Fibroblast of lung (primary cell): ENCODE measurements around the gene COG5. TPM values are rescaled to one million over a fixed set of nuclear protein-coding genes. Genes with fewer than 3 reads are reported as not detected.

Experiments
- DNase-seq, 2 donors: peaks; one replicate each; pipeline versions ENCODE4 v3.0.0 to v3.0.0-alpha.2; 2010; ENCODE audit warnings: low read depth in 2 of 2
- H2AFZ ChIP-seq: 2 replicates; pipeline ENCODE4 v1.5.1; 2012; ENCODE audit warnings: low read length, control low read depth, inconsistent platforms
- H3K27ac ChIP-seq: 2 replicates; pipeline ENCODE4 v1.5.1; 2011; ENCODE audit warnings: low read length, control low read depth; ENCODE audit not compliant: insufficient read depth
- H3K27me3 ChIP-seq: 2 replicates; pipeline ENCODE4 v1.5.1; 2011; ENCODE audit warnings: mild to moderate bottlenecking, low read length; ENCODE audit not compliant: control insufficient read depth, insufficient read depth
- H3K36me3 ChIP-seq: 2 replicates; pipeline ENCODE4 v1.5.1; 2011; ENCODE audit warnings: low read length; ENCODE audit not compliant: control insufficient read depth, insufficient read depth
- H3K4me1 ChIP-seq: 2 replicates; pipeline ENCODE4 v1.5.1; 2011; ENCODE audit warnings: low read length; ENCODE audit not compliant: control insufficient read depth, insufficient read depth; ENCODE audit errors: extremely low read depth
- H3K4me2 ChIP-seq: 2 replicates; pipeline ENCODE4 v1.5.1; 2011; ENCODE audit warnings: low read length, control low read depth; ENCODE audit not compliant: insufficient read depth; ENCODE audit errors: extremely low read depth
- H3K4me3 ChIP-seq, 4 experiments: fragments of 200-600 bp in 1 of 4; sonication (generic) in 1 of 4; replicated peaks in 1 of 4; 2 replicates each; pipeline ENCODE4 v1.5.1; 2011 to 2016; ENCODE audit warnings: low read length in 4 of 4, low read depth in 3 of 4, mild to moderate bottlenecking in 3 of 4, control low read depth in 2 of 4, inconsistent platforms in 1 of 4, mixed read lengths in 1 of 4; ENCODE audit not compliant: insufficient read depth in 1 of 4; ENCODE audit errors: control extremely low read depth in 1 of 4
- H3K79me2 ChIP-seq: 2 replicates; pipeline ENCODE4 v1.5.1; 2012; ENCODE audit warnings: mild to moderate bottlenecking, low read length, inconsistent platforms; ENCODE audit not compliant: control insufficient read depth, insufficient read depth
- H3K9ac ChIP-seq: 2 replicates; pipeline ENCODE4 v1.5.1; 2011; ENCODE audit warnings: mild to moderate bottlenecking, low read length, control low read depth; ENCODE audit not compliant: insufficient read depth
- H3K9me3 ChIP-seq: 2 replicates; pipeline ENCODE4 v1.5.1; 2012; ENCODE audit warnings: low read depth, low read length; ENCODE audit not compliant: control insufficient read depth, insufficient read depth
- H4K20me1 ChIP-seq: 2 replicates; pipeline ENCODE4 v1.5.1; 2011; ENCODE audit warnings: low read length; ENCODE audit not compliant: control insufficient read depth, insufficient read depth; ENCODE audit errors: extremely low read depth
- CTCF ChIP-seq, 2 donors: IDR thresholded peaks in 1 of 2; conservative IDR thresholded peaks in 1 of 2; 1 replicate in 1 of 2; 2 replicates in 1 of 2; pipeline ENCODE4 v1.5.1; 2011 to 2012; ENCODE audit warnings: low read length in 2 of 2, control low read depth in 1 of 2, inconsistent platforms in 1 of 2, low read depth in 1 of 2, mild to moderate bottlenecking in 1 of 2
- EZH2 ChIP-seq: IDR thresholded peaks from 2 replicates; pipeline ENCODE4 v1.5.1; 2012; ENCODE audit warnings: low read length, control low read depth, mild to moderate bottlenecking; ENCODE audit errors: missing control alignments
- polyA plus RNA-seq, 2 donors: library from polyadenylated mRNA; depleted of rRNA in 1 of 2; stranded (reverse) in 1 of 2; unstranded in 1 of 2; fragments of >200 nt; gene quantifications; 2 replicates each; pipeline ENCODE4 v1.2.1, GENCODE V29; 2011 to 2012; ENCODE audit warnings: missing spikeins in 1 of 2
- total RNA-seq: library from RNA; depleted of rRNA; stranded (reverse); fragments of >200 nt; gene quantifications from 2 replicates; pipeline ENCODE4 v1.2.1, GENCODE V29; 2014

Gene COG5
- total and polyA plus RNA-seq, 2 donors (not counting 1 experiment from before 2014, with no cell fraction given) = 34.5 to 40.3 TPM

GRCh38 chr7:107494315-107494751, 69.4 kb downstream of the COG5 start:
- Histone ChIP-seq H3K4me3 (no peak overlapping the region), H2AFZ (no peak overlapping the region), H4K20me1 (no peaks in the 10 kb centered on the region), H3K79me2 (no peaks in the 10 kb centered on the region), H3K4me1 (no peaks in the 10 kb centered on the region), H3K4me2 (no peak overlapping the region), H3K27ac (no peak overlapping the region), H3K27me3 (no peaks in the 10 kb centered on the region), H3K36me3 (no peaks in the 10 kb centered on the region), H3K9me3 (no peaks in the 10 kb centered on the region), H3K9ac (no peak overlapping the region)
- peak in 1 of 2 donors; percentile 19 for DNase-seq
- no peak for TF ChIP-seq CTCF (conservative IDR thresholded peaks at IDR 0.05 in 1 of 2, IDR thresholded peaks at IDR 0.05 in 1 of 2; ENCODE audit: low read depth in 1 of 2, low read length in 2 of 2)
- no peak for TF ChIP-seq EZH2

GRCh38 chr7:107492875-107493274, 70.8 kb downstream of the COG5 start:
- no peaks in the 10 kb centered on the region for H3K9me3 ChIP-seq
- H4K20me1 ChIP-seq = no peaks in the 10 kb centered on the region
- H3K4me3 ChIP-seq = no peak overlapping the region
- H3K4me2 ChIP-seq = no peak overlapping the region
- no peaks in the 10 kb centered on the region for H3K36me3 ChIP-seq
- no peaks in the 10 kb centered on the region for H3K27me3 ChIP-seq
- no peak overlapping the region for H2AFZ ChIP-seq
- no peak for TF ChIP-seq CTCF (conservative IDR thresholded peaks at IDR 0.05 in 1 of 2, IDR thresholded peaks at IDR 0.05 in 1 of 2; ENCODE audit: low read depth in 1 of 2, low read length in 2 of 2)
- TF ChIP-seq EZH2 = no peak
- no peaks in the 10 kb centered on the region for H3K79me2 ChIP-seq
- no peak overlapping the region for H3K27ac ChIP-seq
- no peak for DNase-seq
- no peak overlapping the region for H3K9ac ChIP-seq
- no peaks in the 10 kb centered on the region for H3K4me1 ChIP-seq

GRCh38 chr7:107486041-107486440, 77.7 kb downstream of the COG5 start:
- Histone ChIP-seq H3K36me3 (no peaks in the 10 kb centered on the region), H3K27me3 (no peaks in the 10 kb centered on the region), H3K9ac (no peak overlapping the region), H3K27ac (no peak overlapping the region), H4K20me1 (no peaks in the 10 kb centered on the region), H3K9me3 (no peaks in the 10 kb centered on the region), H2AFZ (no peak overlapping the region), H3K4me3 (no peak overlapping the region), H3K4me2 (no peak overlapping the region), H3K4me1 (no peaks in the 10 kb centered on the region), H3K79me2 (no peaks in the 10 kb centered on the region)
- TF ChIP-seq CTCF (conservative IDR thresholded peaks at IDR 0.05 in 1 of 2, IDR thresholded peaks at IDR 0.05 in 1 of 2; ENCODE audit: low read depth in 1 of 2, low read length in 2 of 2) = no peak
- TF ChIP-seq EZH2 = no peak
- DNase-seq = no peak
